Hematopoietic multipotent progenitor cell treated with erythropoietin and hydrocortisone succinate and interleukin-3 and kit ligand, for 4 days (in vitro differentiated cells): Measurements from ENCODE around the gene SLC36A1.

ENCODE experiments used
- DNase-seq: peaks from one replicate; pipeline ENCODE4 v3.0.0-alpha.2; 2015

The SLC36A1 gene

GRCh38 chr5:151537044-151537443, 89.6 kb downstream of the SLC36A1 start:
- no peak for DNase-seq

DNA sequence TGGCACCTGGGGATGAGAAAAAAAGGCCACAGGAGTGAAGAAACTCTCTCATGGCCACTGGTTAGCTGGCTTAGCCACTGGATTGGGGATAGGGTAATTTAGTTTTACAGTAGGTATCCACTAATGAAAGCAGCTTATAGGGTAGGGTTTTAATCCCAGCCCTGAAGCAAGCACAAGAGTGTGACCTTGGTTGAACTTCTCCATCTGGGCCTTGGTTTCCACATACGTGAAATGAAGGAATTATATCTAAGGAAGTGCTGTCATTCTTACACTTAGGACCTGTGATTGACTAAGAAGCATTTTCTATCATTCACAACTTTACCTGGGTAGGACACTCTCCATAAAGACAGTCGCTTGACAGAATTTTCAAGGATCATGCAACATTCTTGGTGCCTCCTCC, 94.2 kb downstream of the SLC36A1 start:
- DNase-seq: no peak
